ENCODE data around the gene ZNF384. TPM values are rescaled to one million over a fixed set of nuclear protein-coding genes. Genes with fewer than 3 reads are reported as not detected.

Gene ZNF384
- total RNA-seq, 4 donors from 2014 or later = 26.2 to 52.5 (median 38.2) TPM

- H3K4me3 ChIP-seq = no peak overlapping the region
- DNase-seq (ENCODE audit: low spot score in 2 of 2) = no peak
- H3K9me3 ChIP-seq = no peaks in the 10 kb centered on the region
- H3K27me3 ChIP-seq = peaks cover 5 to 64% of the 10 kb centered on the region in 2 donors
- peaks cover 0 to 17% (median 14%) of the 10 kb centered on the region in 4 donors for H3K4me1 ChIP-seq
- H3K36me3 ChIP-seq = no peaks in the 10 kb centered on the region
- H3K27ac ChIP-seq = no peak overlapping the region
- TF ChIP-seq CTCF (IDR thresholded peaks at IDR 0.05) (no peak), EP300 (IDR thresholded peaks at IDR 0.05) (no peak)
- WGBS, 2 donors = 54 to 66% methylated on average over 8 of the region's 8 CpGs
Measured at GRCh38 chr12:6698352-6699046, 9.3 kb upstream of the ZNF384 start.

- Histone ChIP-seq H3K27me3 (peaks cover 5 to 57% of the 10 kb centered on the region in 2 donors), H3K36me3 (no peaks in the 10 kb centered on the region), H3K4me1 (peaks cover 0 to 17% (median 14%) of the 10 kb centered on the region in 4 donors), H3K4me3 (no peak overlapping the region), H3K27ac (no peak overlapping the region), H3K9me3 (no peaks in the 10 kb centered on the region)
- TF ChIP-seq POLR2A (IDR thresholded peaks at IDR 0.05) (no peak), EP300 (IDR thresholded peaks at IDR 0.05) (no peak), CTCF (IDR thresholded peaks at IDR 0.05) (peak in 2 of 5 experiments; percentile 19 to 25)
- no peak for DNase-seq (ENCODE audit: low spot score in 2 of 2)
- 71 to 75% methylated on average over 13 to 17 of the region's 17 CpGs for WGBS, 2 donors
Measured at GRCh38 chr12:6697584-6698351, 8.6 kb upstream of the ZNF384 start.

- no peak for TF ChIP-seq CTCF (IDR thresholded peaks at IDR 0.05)
- no peak for TF ChIP-seq EP300 (IDR thresholded peaks at IDR 0.05)
- no peak for TF ChIP-seq POLR2A (IDR thresholded peaks at IDR 0.05)
- Histone ChIP-seq H3K4me3 (no peak overlapping the region), H3K9me3 (no peaks in the 10 kb centered on the region), H3K4me1 (peaks cover 0 to 17% (median 14%) of the 10 kb centered on the region in 4 donors), H3K27ac (no peak overlapping the region), H3K36me3 (no peaks in the 10 kb centered on the region), H3K27me3 (peaks cover 5 to 48% of the 10 kb centered on the region in 2 donors)
- no peak for DNase-seq (ENCODE audit: low spot score in 2 of 2)
- WGBS, 2 donors = 79 to 81% methylated on average over 17 of the region's 17 CpGs
Measured at GRCh38 chr12:6696690-6697583, 7.8 kb upstream of the ZNF384 start.

GRCh38 chr12:6695313-6696045 is 6.3 kb upstream of the ZNF384 start:
- no peak for DNase-seq (ENCODE audit: low spot score in 2 of 2)
- WGBS, 2 donors = 69 to 74% methylated on average over 10 to 11 of the region's 11 CpGs
- Histone ChIP-seq H3K4me3 (no peak overlapping the region), H3K27me3 (peaks cover 0 to 35% of the 10 kb centered on the region in 2 donors), H3K27ac (no peak overlapping the region), H3K4me1 (peaks cover 0 to 23% (median 11%) of the 10 kb centered on the region in 4 donors), H3K9me3 (no peaks in the 10 kb centered on the region), H3K36me3 (no peaks in the 10 kb centered on the region)
- TF ChIP-seq EP300 (IDR thresholded peaks at IDR 0.05) (no peak), CTCF (IDR thresholded peaks at IDR 0.05) (no peak), POLR2A (IDR thresholded peaks at IDR 0.05) (no peak)
